ENCODE data around the gene ONECUT1. TPM values are rescaled to one million over a fixed set of nuclear protein-coding genes. Genes with fewer than 3 reads are reported as not detected.
A peak's percentile ranks its signal among the peaks of the same experiment; 100 is the strongest.

ONECUT1 gene
- total RNA-seq, 1 experiment from 2014 or later = not detected

- TF ChIP-seq EZH2 (IDR thresholded peaks at IDR 0.05; ENCODE audit: low read depth) (no peak), CTCF (conservative IDR thresholded peaks at IDR 0.05) (no peak)
- no peaks in the 10 kb centered on the region; the same call in 1 of the 2 replicates for H3F3A ChIP-seq (ENCODE audit: insufficient read depth, low read depth)
- no peaks in the 10 kb centered on the region for H3K79me2 ChIP-seq (ENCODE audit: low read depth)
- peak overlapping the region; percentile 35; the same call in 1 of the 2 replicates for H3K27ac ChIP-seq
- peaks cover 18% of the 10 kb centered on the region for H3K4me1 ChIP-seq (replicated peaks; ENCODE audit: insufficient read depth)
- no peak for DNase-seq
- CTCF ChIA-PET = interaction anchor here (0.9 kb wide), 1 partner anchor 35 kb away, joined by 3 read pairs; no protein-coding TSS in a partner anchor
- no peaks in the 10 kb centered on the region for H3K9me2 ChIP-seq (ENCODE audit: insufficient read depth)
- POLR2A ChIA-PET (ENCODE audit: unreplicated experiment) = interaction anchor here (0.6 kb wide), 1 partner anchor 261 kb away, joined by 5 read pairs; no protein-coding TSS in a partner anchor
- no TSS peak for BruUV-seq (replicated peaks)
- peak overlapping the region; percentile 15; the same call in 1 of the 2 replicates for H3K4me3 ChIP-seq
- intact Hi-C loops (cut with micrococcal nuclease; ENCODE audit: unreplicated experiment) = no loop called here
- peak overlapping the region; percentile 56; the same call in 1 of the 2 replicates for H2AFZ ChIP-seq
- H3K9me3 ChIP-seq (ENCODE audit: insufficient read depth, low read depth) = no peaks in the 10 kb centered on the region
- H4K20me1 ChIP-seq (ENCODE audit: insufficient read depth) = no peaks in the 10 kb centered on the region
- H3K4me2 ChIP-seq = peak overlapping the region; percentile 57
- H3K36me3 ChIP-seq (ENCODE audit: low read depth) = no peaks in the 10 kb centered on the region
- no peaks in the 10 kb centered on the region for H3K27me3 ChIP-seq (ENCODE audit: insufficient read depth, low read depth)
These were observed 72.2 kb downstream of the ONECUT1 start for GRCh38 chr15:52717924-52718323.

GRCh38 chr15:52717481-52717880 lies 72.7 kb downstream of the ONECUT1 start:
- no TSS peak for BruUV-seq (replicated peaks)
- TF ChIP-seq EZH2 (IDR thresholded peaks at IDR 0.05; ENCODE audit: low read depth) (no peak), CTCF (conservative IDR thresholded peaks at IDR 0.05) (no peak)
- H3K9me3 ChIP-seq (ENCODE audit: insufficient read depth, low read depth) = no peaks in the 10 kb centered on the region
- H3K9me2 ChIP-seq (ENCODE audit: insufficient read depth) = no peaks in the 10 kb centered on the region
- H3K4me3 ChIP-seq = no peak overlapping the region
- H3F3A ChIP-seq (ENCODE audit: insufficient read depth, low read depth) = no peaks in the 10 kb centered on the region; the same call in 1 of the 2 replicates
- DNase-seq = no peak
- no peaks in the 10 kb centered on the region for H4K20me1 ChIP-seq (ENCODE audit: insufficient read depth)
- H3K36me3 ChIP-seq (ENCODE audit: low read depth) = no peaks in the 10 kb centered on the region
- H2AFZ ChIP-seq = no peak overlapping the region; the same call in 1 of the 2 replicates
- intact Hi-C loops (cut with micrococcal nuclease; ENCODE audit: unreplicated experiment) = no loop called here
- H3K4me2 ChIP-seq = no peak overlapping the region
- no peaks in the 10 kb centered on the region for H3K79me2 ChIP-seq (ENCODE audit: low read depth)
- no peaks in the 10 kb centered on the region for H3K27me3 ChIP-seq (ENCODE audit: insufficient read depth, low read depth)
- ChIA-PET POLR2A (ENCODE audit: unreplicated experiment) (no interaction called here), CTCF (no interaction called here)
- H3K4me1 ChIP-seq (replicated peaks; ENCODE audit: insufficient read depth) = peaks cover 18% of the 10 kb centered on the region
- H3K27ac ChIP-seq = 0 out of 2 replicates have a peak overlapping the region, but pooled peaks have one; percentile 35

DNA sequence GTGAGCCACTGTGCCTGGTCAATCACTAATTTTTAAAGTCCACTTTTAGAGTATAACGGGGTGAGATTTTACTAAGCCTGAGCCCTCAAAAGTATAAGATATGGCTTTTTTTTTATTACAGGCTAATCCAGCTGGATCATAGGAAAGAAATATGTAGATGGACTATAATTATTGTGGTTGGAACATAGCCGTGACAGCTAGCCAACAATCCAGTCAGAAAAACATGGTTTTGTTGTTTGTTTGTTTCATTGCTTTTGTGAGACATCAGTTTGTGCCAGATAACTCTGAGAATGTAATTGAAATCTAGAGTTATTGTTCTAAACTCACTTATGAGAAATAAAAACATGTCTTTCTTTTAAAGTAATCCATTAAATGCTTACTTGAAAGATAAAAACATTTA lies 73.6 kb downstream of the ONECUT1 start:
- H3K4me2 ChIP-seq = no peak overlapping the region
- no peaks in the 10 kb centered on the region; the same call in 1 of the 2 replicates for H3F3A ChIP-seq (ENCODE audit: insufficient read depth, low read depth)
- BruUV-seq (replicated peaks) = no TSS peak
- no peaks in the 10 kb centered on the region for H4K20me1 ChIP-seq (ENCODE audit: insufficient read depth)
- CTCF ChIA-PET = no interaction called here
- H2AFZ ChIP-seq = no peak overlapping the region
- no peaks in the 10 kb centered on the region for H3K9me3 ChIP-seq (ENCODE audit: insufficient read depth, low read depth)
- H3K27me3 ChIP-seq (ENCODE audit: insufficient read depth, low read depth) = no peaks in the 10 kb centered on the region
- no peak overlapping the region for H3K27ac ChIP-seq
- intact Hi-C loops (cut with micrococcal nuclease; ENCODE audit: unreplicated experiment) = no loop called here
- no peaks in the 10 kb centered on the region for H3K9me2 ChIP-seq (ENCODE audit: insufficient read depth)
- POLR2A ChIA-PET (ENCODE audit: unreplicated experiment) = no interaction called here
- TF ChIP-seq EZH2 (IDR thresholded peaks at IDR 0.05; ENCODE audit: low read depth) (no peak), CTCF (conservative IDR thresholded peaks at IDR 0.05) (no peak)
- H3K4me1 ChIP-seq (replicated peaks; ENCODE audit: insufficient read depth) = peaks cover 18% of the 10 kb centered on the region
- H3K79me2 ChIP-seq (ENCODE audit: low read depth) = no peaks in the 10 kb centered on the region
- DNase-seq = no peak
- H3K36me3 ChIP-seq (ENCODE audit: low read depth) = no peaks in the 10 kb centered on the region
- no peak overlapping the region for H3K4me3 ChIP-seq
